Uterus (tissue), 2 donors: ENCODE results near the gene ANKRD11.

ENCODE experiments used
- CTCF ChIP-seq, 4 experiments: fragments of 200-600 bp in 2 of 4; fragments of 450-650 bp in 2 of 4; sonication (generic) in 2 of 4; IDR thresholded peaks; one replicate each; pipeline ENCODE4 v1.5.1; 2016 to 2019; ENCODE audit warnings: antibody characterized with exemption in 4 of 4, mild to moderate bottlenecking in 2 of 4, moderate library complexity in 1 of 4
- POLR2A ChIP-seq, 2 donors: fragments of 450-650 bp; IDR thresholded peaks; one replicate each; pipeline ENCODE4 v1.6.1; 2016; ENCODE audit warnings: antibody characterized with exemption in 2 of 2, mild to moderate bottlenecking in 1 of 2, moderate library complexity in 1 of 2

- TF ChIP-seq CTCF (IDR thresholded peaks at IDR 0.05) = no peak
- no peak for TF ChIP-seq POLR2A (IDR thresholded peaks at IDR 0.05)
Observed at GRCh38 chr16:89536371-89536770, 46.0 kb upstream of the ANKRD11 start.
